Endothelial cell of umbilical vein (primary cell): ENCODE measurements around the gene CA6. TPM values are rescaled to one million over a fixed set of nuclear protein-coding genes. Genes with fewer than 3 reads are reported as not detected.

Experiments
- BruUV-seq: library from RNA; stranded (reverse); fragments of 400-500 nt; replicated peaks from 2 replicates; lab custom pipeline; 2021; lab: Mats Ljungman, UMichigan
- CTCF ChIA-PET: fragments of 300-600, 350-600 bp; sonication (Branson Sonifier 250); formaldehyde crosslinking; loops from one replicate; lab custom pipeline; 2021; ENCODE audit warnings: antibody characterized with exemption, inconsistent platforms; lab: Charles Lee
- POLR2A ChIA-PET: fragments of 300-600, 350-600 bp; sonication (Branson Sonifier 250); formaldehyde crosslinking; loops from one replicate; lab custom pipeline; 2021; ENCODE audit warnings: antibody characterized with exemption, inconsistent platforms; lab: Charles Lee
- DNase-seq: peaks from one replicate; pipeline ENCODE4 v3.0.0-alpha.2; 2011; ENCODE audit warnings: low read depth, low spot score
- FAIRE-seq: peaks from 2 replicates; lab custom pipeline; 2011; peaks lifted over from hg19 to GRCh38; lab: Jason Lieb, UNC
- H2AFZ ChIP-seq: 2 replicates; pipeline ENCODE4 v1.6.0; 2012; ENCODE audit warnings: low read depth, low read length, control low read depth, inconsistent platforms
- H3K27ac ChIP-seq: 2 replicates; pipeline ENCODE4 v1.5.1; 2011; ENCODE audit warnings: low read depth, mild to moderate bottlenecking, control low read depth, low read length, moderate library complexity; ENCODE audit not compliant: insufficient read depth
- H3K27me3 ChIP-seq, 2 experiments: 2 replicates each; pipeline versions ENCODE4 v1.6.0 to v1.6.1; 2011; ENCODE audit warnings: low read length in 2 of 2, mixed read lengths in 1 of 2; ENCODE audit not compliant: control insufficient read depth in 2 of 2, insufficient read depth in 2 of 2
- H3K36me3 ChIP-seq, 2 experiments: 2 replicates in 1 of 2; 3 replicates in 1 of 2; pipeline ENCODE4 v1.5.1; 2011; ENCODE audit warnings: low read length in 2 of 2, mild to moderate bottlenecking in 1 of 2, moderate library complexity in 1 of 2; ENCODE audit not compliant: control insufficient read depth in 2 of 2, insufficient read depth in 2 of 2; ENCODE audit errors: extremely low read depth in 1 of 2
- H3K4me1 ChIP-seq: 3 replicates; pipeline ENCODE4 v1.5.1; 2011; ENCODE audit warnings: mild to moderate bottlenecking, low read length; ENCODE audit not compliant: control insufficient read depth, insufficient read depth; ENCODE audit errors: extremely low read depth
- H3K4me2 ChIP-seq: 2 replicates; pipeline ENCODE4 v1.6.1; 2011; ENCODE audit warnings: low read length, control low read depth, mixed read lengths; ENCODE audit not compliant: insufficient read depth
- H3K4me3 ChIP-seq, 3 experiments: fragments of 200-600 bp in 1 of 3; sonication (generic), shearing (Covaris generic) in 1 of 3; replicated peaks in 1 of 3; 2 replicates each; pipeline ENCODE4 v1.5.1; 2011 to 2016; ENCODE audit warnings: control low read depth in 3 of 3, low read length in 3 of 3, mild to moderate bottlenecking in 2 of 3, inconsistent platforms in 1 of 3, low read depth in 1 of 3, moderate library complexity in 1 of 3; ENCODE audit not compliant: insufficient read depth in 1 of 3
- H3K79me2 ChIP-seq: 2 replicates; pipeline ENCODE4 v1.6.0; 2012; ENCODE audit warnings: low read length, inconsistent platforms; ENCODE audit not compliant: control insufficient read depth, insufficient read depth
- H3K9ac ChIP-seq: replicated peaks from 2 replicates; pipeline ENCODE3; 2011; ENCODE audit warnings: low read length, control low read depth; ENCODE audit not compliant: insufficient read depth; ENCODE audit errors: extremely low read depth
- H3K9me1 ChIP-seq: replicated peaks from 3 replicates; pipeline ENCODE4 v1.6.0; 2011; ENCODE audit warnings: mild to moderate bottlenecking, low read length; ENCODE audit not compliant: control insufficient read depth, insufficient read depth; ENCODE audit errors: extremely low read depth
- H3K9me3 ChIP-seq: replicated peaks from 2 replicates; pipeline ENCODE4 v1.5.1; 2012; ENCODE audit warnings: low read length, inconsistent platforms; ENCODE audit not compliant: control insufficient read depth, insufficient read depth
- H4K20me1 ChIP-seq: replicated peaks from 2 replicates; pipeline ENCODE3; 2011; ENCODE audit warnings: mild to moderate bottlenecking, low read length; ENCODE audit not compliant: control insufficient read depth, insufficient read depth; ENCODE audit errors: extremely low read depth
- EZH2 ChIP-seq: IDR thresholded peaks from 2 replicates; pipeline ENCODE4 v1.6.1; 2012; ENCODE audit warnings: borderline replicate concordance, low read depth, mild to moderate bottlenecking, moderate library complexity, low read length, inconsistent platforms; ENCODE audit not compliant: severe bottlenecking
- FOS ChIP-seq: IDR thresholded peaks from 2 replicates; pipeline ENCODE4 v1.6.1; 2011; ENCODE audit warnings: mild to moderate bottlenecking, low read length, moderate library complexity, borderline replicate concordance; ENCODE audit not compliant: insufficient read depth
- GATA2 ChIP-seq: IDR thresholded peaks from 2 replicates; pipeline ENCODE4 v1.7.0; 2011; ENCODE audit warnings: low read depth, mild to moderate bottlenecking, moderate library complexity, mixed read lengths, low read length; ENCODE audit not compliant: insufficient read length, insufficient read depth
- JUN ChIP-seq: IDR thresholded peaks from 2 replicates; pipeline ENCODE4 v1.6.1; 2011; ENCODE audit warnings: borderline replicate concordance, low read depth; ENCODE audit not compliant: insufficient read length, insufficient read depth
- MYC ChIP-seq: IDR thresholded peaks from one replicate; pipeline ENCODE4 v1.6.1; 2011; ENCODE audit warnings: mild to moderate bottlenecking, low read depth, low read length
- POLR2A ChIP-seq: IDR thresholded peaks from 2 replicates; pipeline ENCODE4 v1.6.1; 2012; ENCODE audit warnings: low read depth, mild to moderate bottlenecking, control low read depth, low read length
- POLR2AphosphoS5 ChIP-seq: IDR thresholded peaks from 2 replicates; pipeline ENCODE4 v1.6.1; 2012; ENCODE audit warnings: low read depth, mild to moderate bottlenecking, control low read depth, low read length, moderate library complexity; ENCODE audit not compliant: insufficient read depth
- dilution Hi-C: fragments of 300-500 bp; cut with MboI; formaldehyde crosslinking; loops from one replicate; pipeline ENCODE4 v1.15.0; 2019; ENCODE audit warnings: low sequenced_read_pairs; ENCODE audit not compliant: extremely low pct_ligation_motif_present
- intact Hi-C: fragments of 100-400 bp; cut with micrococcal nuclease; formaldehyde crosslinking; loops from one replicate; pipeline ENCODE4 v1.10.0; 2022
- polyA plus RNA-seq, 4 experiments: library from polyadenylated mRNA; depleted of rRNA in 3 of 4; stranded (reverse) in 3 of 4; unstranded in 1 of 4; fragments of >200 nt; gene quantifications; 2 replicates each; pipeline versions ENCODE4 v1.2.1 to v1.2.3, GENCODE V29; 2011 to 2012; ENCODE audit warnings: missing spikeins in 1 of 4
- total RNA-seq: library from RNA; stranded (reverse); gene quantifications from 2 replicates; pipeline ENCODE4 v1.2.3, GENCODE V29; 2021
- TF ChIP-seq, protein P1 (sequence below), 2 donors: IDR thresholded peaks; 1 replicate in 1 of 2; 2 replicates in 1 of 2; pipeline ENCODE4 v1.5.1; 2011; ENCODE audit warnings: low read length in 2 of 2, mild to moderate bottlenecking in 2 of 2, moderate library complexity in 2 of 2, control low read depth in 1 of 2, inconsistent platforms in 1 of 2, low read depth in 1 of 2; ENCODE audit not compliant: insufficient read depth in 1 of 2; ENCODE audit errors: extremely low read depth in 1 of 2
- TF ChIP-seq, protein P2 (sequence below): IDR thresholded peaks from 2 replicates; pipeline ENCODE4 v1.6.1; 2011; ENCODE audit not compliant: insufficient read depth, insufficient read length

CA6 gene
- total and polyA plus RNA-seq, 2 donors (not counting 3 experiments of a cell fraction or from before 2014, with no cell fraction given): not detected

- no peaks in the 10 kb centered on the region for H3K36me3 ChIP-seq
- intact Hi-C loops: no loop called here
- DNase-seq: no peak
- H3K79me2 ChIP-seq: no peaks in the 10 kb centered on the region
- ChIA-PET CTCF (interaction anchor here (0.6 to 2.9 kb wide), 5 partner anchors 12 to 277 kb away, joined by 3 to 15 read pairs (median 4); no protein-coding TSS in a partner anchor), POLR2A (no interaction called here)
- dilution Hi-C loops: no loop called here
- H3K4me3 ChIP-seq: no peak overlapping the region
- H3K27ac ChIP-seq: no peak overlapping the region
- no peak overlapping the region for H3K9ac ChIP-seq
- no peak overlapping the region for H3K4me2 ChIP-seq
- no peak overlapping the region for H2AFZ ChIP-seq
- H3K27me3 ChIP-seq: no peaks in the 10 kb centered on the region
- no peaks in the 10 kb centered on the region for H3K4me1 ChIP-seq
- H4K20me1 ChIP-seq: no peaks in the 10 kb centered on the region
- FAIRE-seq: no peak
- TF ChIP-seq, protein P1, sequence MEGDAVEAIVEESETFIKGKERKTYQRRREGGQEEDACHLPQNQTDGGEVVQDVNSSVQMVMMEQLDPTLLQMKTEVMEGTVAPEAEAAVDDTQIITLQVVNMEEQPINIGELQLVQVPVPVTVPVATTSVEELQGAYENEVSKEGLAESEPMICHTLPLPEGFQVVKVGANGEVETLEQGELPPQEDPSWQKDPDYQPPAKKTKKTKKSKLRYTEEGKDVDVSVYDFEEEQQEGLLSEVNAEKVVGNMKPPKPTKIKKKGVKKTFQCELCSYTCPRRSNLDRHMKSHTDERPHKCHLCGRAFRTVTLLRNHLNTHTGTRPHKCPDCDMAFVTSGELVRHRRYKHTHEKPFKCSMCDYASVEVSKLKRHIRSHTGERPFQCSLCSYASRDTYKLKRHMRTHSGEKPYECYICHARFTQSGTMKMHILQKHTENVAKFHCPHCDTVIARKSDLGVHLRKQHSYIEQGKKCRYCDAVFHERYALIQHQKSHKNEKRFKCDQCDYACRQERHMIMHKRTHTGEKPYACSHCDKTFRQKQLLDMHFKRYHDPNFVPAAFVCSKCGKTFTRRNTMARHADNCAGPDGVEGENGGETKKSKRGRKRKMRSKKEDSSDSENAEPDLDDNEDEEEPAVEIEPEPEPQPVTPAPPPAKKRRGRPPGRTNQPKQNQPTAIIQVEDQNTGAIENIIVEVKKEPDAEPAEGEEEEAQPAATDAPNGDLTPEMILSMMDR (IDR thresholded peaks at IDR 0.05; ENCODE audit: extremely low read depth in 1 of 2, insufficient read depth in 1 of 2, low read depth in 1 of 2, low read length in 2 of 2): no peak
- TF ChIP-seq EZH2: no peak
- TF ChIP-seq POLR2A: no peak
- no peak for TF ChIP-seq MYC
- TF ChIP-seq JUN: no peak
- no peak for TF ChIP-seq GATA2
- no peak for TF ChIP-seq POLR2AphosphoS5
- TF ChIP-seq FOS: no peak
- TF ChIP-seq, protein P2, sequence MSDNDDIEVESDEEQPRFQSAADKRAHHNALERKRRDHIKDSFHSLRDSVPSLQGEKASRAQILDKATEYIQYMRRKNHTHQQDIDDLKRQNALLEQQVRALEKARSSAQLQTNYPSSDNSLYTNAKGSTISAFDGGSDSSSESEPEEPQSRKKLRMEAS: no peak
- H3K9me1 ChIP-seq: no peaks in the 10 kb centered on the region
- no TSS peak for BruUV-seq
- no peaks in the 10 kb centered on the region for H3K9me3 ChIP-seq
These were observed 9.7 kb downstream of the CA6 start for GRCh38 chr1:8955406-8955805.
